ENCODE results near the gene SMCO2.

GRCh38 chr12:27468241-27468640 lies 21.7 kb downstream of the SMCO2 start:
- TF ChIP-seq POLR2A (IDR thresholded peaks at IDR 0.05) (no peak), CTCF (IDR thresholded peaks at IDR 0.05) (no peak), POLR2AphosphoS5 (IDR thresholded peaks at IDR 0.05) (no peak)

Measured in upper lobe of left lung (tissue), 4 donors.